NCI-H2196 treated with DMSO at 0.1 percent for 48 hours (cell line): ENCODE results near the gene PI16.
"Not testable (repeated sequence)": the region's sequence is repeated elsewhere in the genome, so short reads cannot be mapped to it uniquely, and the experiment has no call there.

Source experiments
- DNase-seq: peaks from one replicate; lab custom pipeline; 2025; ENCODE audit not compliant: unreplicated experiment; lab: John Stamatoyannopoulos, UW

Gene PI16

DNA sequence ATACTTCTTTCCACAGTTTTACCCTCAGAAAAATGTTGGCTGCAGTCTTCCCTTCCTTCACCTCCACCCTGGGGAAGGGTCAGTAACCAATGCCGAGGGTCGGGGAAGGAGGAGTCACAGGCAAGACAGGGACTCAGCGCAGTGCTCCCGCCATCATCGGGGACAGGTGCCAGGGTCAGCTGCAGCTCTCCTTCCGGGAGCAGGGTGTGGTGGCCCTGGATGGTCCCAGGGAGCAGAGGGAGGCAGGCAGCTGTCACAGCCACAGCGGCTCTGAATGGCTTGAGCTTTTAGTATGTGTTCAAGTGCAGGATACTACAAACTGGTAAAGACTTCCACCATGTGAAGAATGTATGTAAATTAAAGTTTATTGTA lies 26.0 kb upstream of the PI16 start:
- no peak for DNase-seq

GRCh38 chr6:36929152-36929551 lies 25.4 kb upstream of the PI16 start:
- no peak for DNase-seq

DNA sequence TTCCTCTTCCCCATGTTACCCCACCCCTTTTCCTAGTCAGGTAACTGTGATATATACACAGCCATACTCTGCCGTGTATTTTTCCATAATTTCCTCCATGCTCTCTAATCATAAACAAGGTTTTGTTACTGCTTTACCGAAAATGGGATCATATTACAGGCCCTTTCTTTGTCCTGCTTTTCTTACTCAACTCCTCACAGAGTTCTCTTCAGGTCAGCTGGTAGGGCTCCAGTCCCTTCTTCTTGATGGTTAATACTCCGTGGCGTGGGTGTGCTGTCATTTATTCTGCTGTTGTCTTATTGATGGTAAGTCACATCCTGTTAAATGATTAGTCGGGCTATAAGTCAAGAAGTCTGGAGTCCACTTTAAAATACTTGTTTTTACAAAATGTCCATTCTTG lies 24.9 kb upstream of the PI16 start:
- no peak for DNase-seq

DNA sequence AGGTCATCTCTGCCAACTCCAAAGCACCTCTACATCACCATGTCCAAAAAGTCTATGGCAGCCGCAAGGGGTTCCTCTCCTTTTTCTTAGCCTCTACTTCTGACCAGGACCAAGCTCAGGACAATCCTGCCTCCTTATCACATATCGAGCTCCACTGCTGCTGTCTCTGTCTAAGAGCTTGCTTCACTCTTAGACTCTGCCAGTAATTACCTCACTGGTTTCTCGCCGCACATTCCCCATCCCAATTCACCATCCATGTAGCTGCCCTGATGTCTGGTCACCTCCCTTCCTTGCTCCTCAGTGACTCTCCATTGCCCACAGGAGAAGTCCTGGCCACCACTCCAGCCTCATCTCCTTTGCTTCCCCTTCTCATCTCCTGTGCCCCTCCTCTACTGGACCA lies 24.1 kb upstream of the PI16 start:
- DNase-seq = no peak

DNA sequence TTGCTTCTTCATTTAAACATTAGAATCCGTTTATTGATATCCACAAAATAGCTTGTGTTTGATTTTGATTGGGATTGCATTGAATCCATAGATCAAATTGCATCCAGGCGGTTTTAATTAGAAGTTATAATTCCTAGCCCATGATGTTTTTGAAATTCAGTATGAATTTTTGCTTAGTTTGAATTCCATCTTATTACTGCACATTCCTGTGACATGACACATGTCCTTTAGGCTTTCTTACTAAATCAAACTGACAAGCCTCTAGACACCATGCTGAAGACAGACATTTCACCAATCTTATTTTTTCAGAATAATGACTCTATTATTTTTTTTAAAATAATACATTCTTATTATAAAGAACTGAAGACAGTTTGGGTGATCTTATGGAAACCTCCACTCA lies 21.4 kb upstream of the PI16 start:
- no peak for DNase-seq

DNA sequence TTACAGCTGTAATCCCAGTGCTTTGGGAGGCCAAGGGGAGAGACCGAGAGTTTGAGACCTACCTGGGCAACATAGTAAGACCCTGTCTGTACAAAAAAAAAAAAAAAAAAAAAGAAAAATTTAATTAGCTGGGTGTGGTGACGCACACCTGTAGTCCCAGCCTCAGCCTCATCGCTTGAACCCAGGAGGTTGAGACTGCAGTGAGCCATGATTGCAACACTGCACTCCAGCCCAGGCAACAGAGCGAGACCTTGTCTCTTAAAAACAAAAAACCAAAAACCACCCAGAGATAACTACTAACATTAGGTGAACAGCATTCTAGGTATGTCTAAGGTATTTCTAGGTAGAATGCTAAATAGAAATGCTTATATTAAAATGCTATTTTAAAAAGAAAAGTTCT lies 21.0 kb upstream of the PI16 start:
- DNase-seq = no peak

GRCh38 chr6:36934901-36935300 lies 19.6 kb upstream of the PI16 start:
- DNase-seq = no peak

GRCh38 chr6:36936824-36937223 lies 17.7 kb upstream of the PI16 start:
- DNase-seq = no peak

GRCh38 chr6:36937896-36938295 lies 16.6 kb upstream of the PI16 start:
- no peak for DNase-seq

GRCh38 chr6:36938536-36938935 lies 16.0 kb upstream of the PI16 start:
- DNase-seq = no peak

DNA sequence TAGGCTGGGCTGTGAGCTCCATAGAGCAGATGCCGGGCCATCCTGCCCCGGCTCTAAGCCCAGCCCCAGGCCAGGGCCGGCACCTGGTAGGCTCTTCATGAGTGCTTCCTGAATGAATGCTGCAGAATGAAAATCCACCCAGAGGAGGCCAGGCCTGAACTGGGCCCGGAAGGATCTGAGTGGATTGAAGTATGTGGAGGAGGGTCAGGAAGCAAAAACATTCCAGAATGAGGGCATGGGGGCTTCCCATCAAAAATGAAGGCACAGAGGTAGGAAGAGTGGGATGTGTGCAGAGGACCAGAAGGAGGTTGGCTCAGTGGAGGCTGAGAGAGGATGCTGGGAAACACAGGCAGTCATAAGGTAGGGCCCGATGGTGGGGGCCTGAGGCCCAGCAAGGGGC lies 15.5 kb upstream of the PI16 start:
- DNase-seq = not testable (repeated sequence)

DNA sequence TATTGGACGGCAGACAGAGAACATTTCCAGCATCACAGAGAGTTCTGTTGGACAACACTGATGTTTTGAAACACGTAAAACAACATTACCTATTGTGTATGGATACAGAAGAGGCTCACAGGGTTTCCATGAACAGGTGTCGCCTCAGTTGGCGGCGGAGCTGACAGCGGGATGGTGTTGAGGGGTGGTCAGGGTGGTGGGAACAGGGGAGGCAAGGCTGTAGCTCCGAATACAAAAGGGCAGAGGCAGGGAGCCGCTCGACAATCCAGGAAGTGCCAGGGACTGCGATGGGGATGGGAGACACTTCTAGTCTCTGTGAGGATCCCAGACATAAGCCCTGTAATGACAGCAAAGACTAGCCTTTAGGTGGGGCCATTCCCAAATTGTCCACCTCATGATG lies 14.5 kb upstream of the PI16 start:
- no peak for DNase-seq

GRCh38 chr6:36941561-36941960 lies 13.0 kb upstream of the PI16 start:
- DNase-seq = not testable (repeated sequence)

- not testable (repeated sequence) for DNase-seq
Observed at GRCh38 chr6:36942329-36942728, 12.2 kb upstream of the PI16 start.

DNA sequence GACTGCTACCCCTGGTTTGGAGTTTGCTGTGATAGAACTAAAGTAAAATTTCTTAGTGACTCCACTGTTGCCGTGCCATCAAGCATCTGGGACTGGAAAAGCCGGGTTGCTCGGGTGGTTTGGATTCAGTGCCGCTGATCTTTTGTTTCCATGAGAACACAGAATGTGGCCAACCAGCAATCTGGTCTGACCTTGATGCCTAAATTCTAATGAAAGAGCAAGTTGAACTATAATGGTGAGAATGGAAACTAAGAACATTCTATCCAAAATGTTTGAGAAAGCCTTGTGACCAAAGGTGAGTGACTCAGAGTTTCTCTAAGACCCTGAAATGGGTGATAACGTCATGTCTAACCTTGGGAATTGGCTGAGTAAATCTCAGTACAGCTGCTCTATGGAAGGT lies 9.9 kb upstream of the PI16 start:
- no peak for DNase-seq

DNA sequence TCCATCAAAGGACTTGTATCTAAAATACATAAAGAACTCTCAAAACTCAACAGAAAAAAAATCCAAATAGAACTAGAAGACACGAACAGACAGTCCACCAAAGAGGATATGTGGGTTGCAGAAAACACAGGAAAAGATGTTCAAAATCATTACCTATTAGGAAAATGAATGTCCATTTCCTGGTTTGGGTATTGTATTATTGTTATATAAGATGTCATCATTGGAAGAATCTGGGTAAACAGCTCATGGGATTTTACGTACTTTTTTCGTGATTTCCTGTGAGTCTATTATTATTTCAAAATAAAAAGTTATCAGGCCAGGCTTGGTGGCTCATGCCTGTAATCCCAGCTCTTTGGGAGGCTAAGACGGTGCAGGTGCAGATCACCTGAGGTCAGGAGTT lies 9.2 kb upstream of the PI16 start:
- no peak for DNase-seq

DNA sequence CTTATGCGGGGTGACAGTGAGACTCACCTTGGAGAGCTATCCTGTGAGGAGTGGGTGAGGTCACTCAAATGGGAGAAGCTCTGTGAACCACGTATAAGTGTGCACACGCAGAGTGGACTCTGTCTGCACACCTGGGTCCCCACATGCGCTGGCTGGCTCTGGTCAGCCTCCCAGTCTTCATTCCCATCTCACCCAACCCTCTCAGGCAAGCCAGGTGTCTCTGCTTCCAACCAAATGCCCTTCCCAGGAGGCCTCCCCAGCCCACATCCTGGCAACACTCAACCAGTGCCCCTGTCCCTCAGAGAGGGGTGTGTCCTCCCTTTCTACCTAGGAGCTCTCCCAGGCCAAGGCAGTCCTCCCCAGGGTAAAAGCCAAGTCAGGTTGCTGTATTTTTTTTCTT lies 8.0 kb upstream of the PI16 start:
- no peak for DNase-seq

GRCh38 chr6:36947570-36948351 lies 6.8 kb upstream of the PI16 start:
- DNase-seq = no peak

GRCh38 chr6:36949076-36949475 lies 5.5 kb upstream of the PI16 start:
- DNase-seq = not testable (repeated sequence)

- DNase-seq = no peak
Observed at GRCh38 chr6:36949636-36950035, 4.9 kb upstream of the PI16 start.

- no peak for DNase-seq
Observed at GRCh38 chr6:36953931-36954261, 642 bp upstream of the PI16 start.

- DNase-seq = no peak
Observed at GRCh38 chr6:36955136-36955535, 598 bp downstream of the PI16 start.

DNA sequence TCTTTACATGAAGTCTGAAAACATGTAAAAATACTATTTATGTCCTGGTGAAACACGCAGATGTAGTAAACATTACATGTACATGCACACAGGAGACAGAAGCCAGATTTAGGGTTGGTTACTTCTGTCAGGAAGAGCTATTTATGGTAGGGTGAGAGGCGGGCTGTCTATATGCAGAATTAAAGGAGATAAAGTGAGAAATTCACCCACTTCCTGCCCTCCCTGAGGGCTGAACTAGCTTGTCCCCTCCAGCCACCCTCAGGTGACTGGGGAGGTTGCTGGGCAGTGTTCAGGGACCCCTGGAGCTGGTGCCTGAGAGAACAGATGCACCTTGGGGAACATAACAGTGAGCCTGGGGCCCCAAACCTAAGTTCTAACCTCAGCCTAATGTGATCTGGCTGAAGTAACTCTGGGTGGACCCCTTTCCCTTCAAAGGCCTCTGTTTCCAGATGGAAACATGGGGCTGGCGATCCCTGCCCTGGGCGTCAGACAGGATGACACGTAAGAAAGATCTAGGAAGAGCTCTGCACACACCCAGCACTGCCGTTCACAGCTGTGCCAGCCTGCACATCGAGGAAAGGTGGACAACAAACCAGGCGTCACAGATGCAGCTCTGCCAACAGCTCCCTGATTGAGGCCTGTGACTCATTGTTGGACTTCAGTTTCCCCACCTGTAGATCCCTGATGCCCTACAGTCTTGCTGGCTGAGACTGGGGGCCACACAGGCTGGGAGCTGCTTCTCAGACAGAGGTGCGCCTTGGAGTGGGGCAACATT lies 1.3 kb downstream of the PI16 start:
- no peak for DNase-seq
